Measurements from ENCODE around the gene NUDT6.

Gene NUDT6

GRCh38 chr4:122842984-122843531, 79.3 kb downstream of the NUDT6 start:
- in situ Hi-C loops (cut with HindIII; ENCODE audit: low sequenced_read_pairs) = no loop called here

Data from DLD1 (cell line).